SK-N-MC (cell line): ENCODE results near the gene KIAA1671.

Experiments used
- EZH2 ChIP-seq: fragments of 200-600 bp; sonication (generic); IDR thresholded peaks from one replicate; pipeline ENCODE4 v1.6.1; 2017; ENCODE audit warnings: antibody characterized with exemption
- POLR2AphosphoS5 ChIP-seq: IDR thresholded peaks from 2 replicates; pipeline ENCODE4 v1.6.1; 2012; ENCODE audit warnings: mild to moderate bottlenecking, low read depth, low read length, borderline replicate concordance

DNA sequence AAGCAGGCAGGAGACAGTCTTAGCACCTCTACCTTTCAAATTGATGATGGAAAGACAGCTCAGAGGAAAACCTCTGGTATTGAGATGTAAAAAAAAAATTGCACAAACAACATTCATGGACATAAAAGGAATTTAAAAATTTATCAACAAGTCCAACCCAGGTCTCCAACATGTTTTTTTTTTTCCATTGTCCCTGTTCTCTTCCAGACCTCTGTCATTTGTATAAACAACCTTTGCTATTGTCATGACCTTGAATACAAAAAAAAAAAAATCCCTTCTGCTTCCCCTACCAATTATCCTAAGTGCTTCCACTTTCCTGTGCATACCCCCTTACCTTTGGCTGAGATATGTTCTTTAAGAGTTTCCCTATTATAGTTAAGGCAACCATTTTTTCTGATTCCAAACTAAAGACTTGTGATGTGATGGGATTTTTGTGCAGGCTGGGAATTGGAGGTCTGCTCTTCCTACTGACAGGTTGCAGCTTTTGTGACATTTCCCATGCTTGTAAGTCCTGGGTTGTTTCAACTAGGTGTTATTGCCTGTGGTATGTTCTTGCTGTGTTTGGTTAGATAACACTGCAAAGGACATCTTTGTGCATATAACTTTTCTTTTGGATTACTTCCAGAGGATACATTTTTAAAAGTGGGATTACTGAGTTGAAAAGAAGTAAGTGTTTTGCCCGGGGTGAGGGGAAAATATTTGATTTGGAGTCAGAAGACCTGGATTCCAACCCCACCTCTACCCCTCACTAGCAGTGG lies 67.1 kb downstream of the KIAA1671 start:
- no peak for TF ChIP-seq POLR2AphosphoS5
- no peak for TF ChIP-seq EZH2
